AG09309 (cell line): ENCODE data around the gene ERBB4.

Experiments
- DNase-seq: peaks from one replicate; pipeline ENCODE4 v3.0.0-alpha.2; 2010; ENCODE audit warnings: low read depth
- H3K4me3 ChIP-seq: 2 replicates; pipeline ENCODE4 v1.5.1; 2011; ENCODE audit warnings: mild to moderate bottlenecking, low read depth, low read length, moderate library complexity; ENCODE audit not compliant: control insufficient read depth
- CTCF ChIP-seq: IDR thresholded peaks from 2 replicates; pipeline ENCODE4 v1.5.1; 2011; ENCODE audit warnings: mild to moderate bottlenecking, low read depth, low read length, inconsistent platforms; ENCODE audit not compliant: insufficient read depth, control insufficient read depth; ENCODE audit errors: missing control alignments

Gene ERBB4

DNA sequence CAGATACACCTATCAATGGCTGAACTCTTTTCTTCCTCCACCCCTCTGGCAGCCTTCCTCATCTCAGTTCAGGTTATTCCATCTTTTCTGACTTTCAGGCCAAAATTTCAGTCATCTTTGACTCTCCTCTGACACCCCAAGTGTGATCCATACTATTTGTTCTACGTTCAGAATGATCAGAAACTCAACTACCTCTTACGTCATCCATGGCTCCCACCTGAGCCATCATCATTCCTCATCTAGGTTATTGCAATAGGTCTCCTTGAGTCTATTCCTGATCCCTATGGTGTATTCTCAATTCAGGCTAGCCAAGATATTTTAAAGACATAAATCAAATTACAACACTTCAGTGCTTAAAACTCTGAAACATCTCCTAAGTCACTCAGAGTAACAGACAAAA is 589.7 kb downstream of the ERBB4 start:
- no peak overlapping the region for H3K4me3 ChIP-seq
- no peak for DNase-seq
- TF ChIP-seq CTCF = no peak

DNA sequence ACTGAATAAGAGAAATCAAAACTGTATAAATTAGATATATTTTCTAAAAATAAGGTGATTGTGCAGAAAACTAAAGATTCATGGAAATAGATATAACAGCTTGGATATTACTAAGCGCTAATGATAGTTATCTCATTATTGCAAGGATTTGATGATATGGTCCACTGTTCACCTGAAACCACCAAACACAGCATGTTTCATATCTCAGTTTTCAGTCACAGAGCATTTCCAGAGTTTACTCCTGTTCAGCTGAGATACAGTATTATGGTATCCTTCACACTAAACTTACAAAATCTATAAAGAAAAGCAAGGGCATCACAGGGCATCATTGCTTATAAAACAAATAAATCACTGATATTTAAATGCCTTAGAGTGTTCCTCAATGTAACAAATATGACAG is 591.6 kb downstream of the ERBB4 start:
- no peak for TF ChIP-seq CTCF
- no peak overlapping the region for H3K4me3 ChIP-seq
- DNase-seq = no peak

- no peak for TF ChIP-seq CTCF
- H3K4me3 ChIP-seq = no peak overlapping the region
- DNase-seq = no peak
Observed at GRCh38 chr2:211944572-211944971, 594.0 kb downstream of the ERBB4 start.

- DNase-seq = no peak
- no peak overlapping the region for H3K4me3 ChIP-seq
- TF ChIP-seq CTCF = no peak
Observed at GRCh38 chr2:211942153-211942552, 596.4 kb downstream of the ERBB4 start.

DNA sequence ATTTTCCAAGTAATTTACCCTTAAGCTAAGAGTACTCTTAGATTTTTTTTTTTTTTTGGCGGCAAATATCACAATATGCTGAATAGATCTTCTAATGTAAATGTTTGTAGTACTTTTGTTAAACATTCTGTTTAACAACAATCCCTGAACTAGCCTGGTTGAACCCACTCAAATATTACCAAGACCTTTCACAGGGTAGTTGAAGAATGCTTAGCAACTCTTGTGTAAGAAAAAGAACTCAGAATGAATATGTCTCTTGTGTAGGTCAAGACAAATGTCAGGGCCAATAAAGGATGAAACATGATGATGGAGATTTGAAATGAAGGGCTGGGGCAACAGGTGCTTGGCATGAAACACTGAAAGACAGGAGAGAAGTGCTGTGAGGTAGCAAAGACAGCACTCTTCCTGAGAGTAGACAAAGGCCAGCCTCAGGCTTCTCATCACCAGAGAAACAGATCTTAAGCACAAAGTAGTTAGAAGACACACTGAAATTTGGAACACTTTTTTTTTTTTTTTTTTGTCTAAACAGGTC is 597.3 kb downstream of the ERBB4 start:
- no peak overlapping the region for H3K4me3 ChIP-seq
- no peak for TF ChIP-seq CTCF
- no peak for DNase-seq

GRCh38 chr2:211939177-211939576 is 599.4 kb downstream of the ERBB4 start:
- no peak for TF ChIP-seq CTCF
- no peak for DNase-seq
- H3K4me3 ChIP-seq = no peak overlapping the region

DNA sequence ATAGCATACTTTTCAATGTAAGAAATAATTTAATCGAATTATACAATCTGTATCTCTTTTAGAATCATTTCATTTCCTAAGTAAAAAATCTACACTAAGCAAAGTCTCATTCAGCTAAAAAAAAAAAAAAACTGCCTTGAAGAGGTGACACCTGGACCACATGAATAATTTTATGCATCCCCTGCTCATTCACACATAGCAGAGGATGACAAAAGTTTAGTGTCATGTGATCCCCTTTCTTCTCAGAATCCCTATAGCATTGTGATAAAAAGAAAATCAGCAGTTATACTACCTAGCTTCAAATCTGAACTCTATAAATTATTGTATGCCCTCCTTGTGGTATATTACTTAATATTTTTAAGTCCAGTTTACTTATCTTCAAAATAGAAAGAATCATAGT is 603.8 kb downstream of the ERBB4 start:
- no peak for DNase-seq
- no peak overlapping the region for H3K4me3 ChIP-seq
- no peak for TF ChIP-seq CTCF
